RWPE1 (cell line): ENCODE data around the gene DVL2.

Experiments used
- CTCF ChIA-PET: fragments of 350-600 bp; sonication (Branson Sonifier 250); formaldehyde crosslinking; extraction: SDS; loops from one replicate; lab custom pipeline; 2021; lab: Yijun Ruan, JAX
- POLR2A ChIA-PET: fragments of 400-600 bp; formaldehyde crosslinking; extraction: SDS; loops from one replicate; lab custom pipeline; 2020; ENCODE audit warnings: antibody characterized with exemption; ENCODE audit not compliant: low non-redundant PET; lab: Yijun Ruan, JAX
- DNase-seq: peaks from one replicate; pipeline ENCODE4 v3.0.0; 2012; ENCODE audit warnings: low spot score
- H3K27ac ChIP-seq: fragments of 450-650 bp; 2 replicates; pipeline ENCODE4 v1.5.1; 2017
- TF ChIP-seq, protein P1 (sequence below): fragments of 450-650 bp; conservative IDR thresholded peaks from 2 replicates; pipeline ENCODE4 v1.5.1; 2017; ENCODE audit warnings: low read depth, mild to moderate bottlenecking

The DVL2 gene

GRCh38 chr17:7239091-7240027 is 5.0 kb upstream of the DVL2 start, which contains the start of gene PHF23:
PHF23 (minus strand) TSS chr17:7239457; CDS start chr17:7239279, 178 bp downstream.
- peak; percentile 99 for DNase-seq
- POLR2A ChIA-PET: interaction anchor here (0.8 to 1.2 kb wide), 2 partner anchors 19 to 193 kb away, joined by 3 to 6 read pairs; partner anchors contain the start of gene ACADVL
- peak within 1 kb of the TSS; percentile 95 for H3K27ac ChIP-seq

GRCh38 chr17:7238420-7239090 is 4.2 kb upstream of the DVL2 start:
- H3K27ac ChIP-seq: peak overlapping the region; percentile 95
- ChIA-PET POLR2A (interaction anchor here (1.2 kb wide), 1 partner anchor 18 kb away, joined by 6 read pairs; the partner anchor contains the start of gene ACADVL), CTCF (interaction anchor here (0.6 to 1.4 kb wide), 5 partner anchors 13 to 351 kb away, joined by 3 to 9 read pairs (median 3); partner anchors contain the start of genes CTDNEP1 and ELP5)

More at GRCh38 chr17:7239091-7240027, 5.0 kb upstream of the DVL2 start, which contains the start of gene PHF23:
- TF ChIP-seq, protein P1, sequence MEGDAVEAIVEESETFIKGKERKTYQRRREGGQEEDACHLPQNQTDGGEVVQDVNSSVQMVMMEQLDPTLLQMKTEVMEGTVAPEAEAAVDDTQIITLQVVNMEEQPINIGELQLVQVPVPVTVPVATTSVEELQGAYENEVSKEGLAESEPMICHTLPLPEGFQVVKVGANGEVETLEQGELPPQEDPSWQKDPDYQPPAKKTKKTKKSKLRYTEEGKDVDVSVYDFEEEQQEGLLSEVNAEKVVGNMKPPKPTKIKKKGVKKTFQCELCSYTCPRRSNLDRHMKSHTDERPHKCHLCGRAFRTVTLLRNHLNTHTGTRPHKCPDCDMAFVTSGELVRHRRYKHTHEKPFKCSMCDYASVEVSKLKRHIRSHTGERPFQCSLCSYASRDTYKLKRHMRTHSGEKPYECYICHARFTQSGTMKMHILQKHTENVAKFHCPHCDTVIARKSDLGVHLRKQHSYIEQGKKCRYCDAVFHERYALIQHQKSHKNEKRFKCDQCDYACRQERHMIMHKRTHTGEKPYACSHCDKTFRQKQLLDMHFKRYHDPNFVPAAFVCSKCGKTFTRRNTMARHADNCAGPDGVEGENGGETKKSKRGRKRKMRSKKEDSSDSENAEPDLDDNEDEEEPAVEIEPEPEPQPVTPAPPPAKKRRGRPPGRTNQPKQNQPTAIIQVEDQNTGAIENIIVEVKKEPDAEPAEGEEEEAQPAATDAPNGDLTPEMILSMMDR: no peak
- CTCF ChIA-PET: interaction anchor here (0.6 to 1.4 kb wide), 4 partner anchors 12 to 497 kb away, joined by 3 to 9 read pairs (median 4); partner anchors contain the start of genes CTDNEP1 and ELP5

DNA sequence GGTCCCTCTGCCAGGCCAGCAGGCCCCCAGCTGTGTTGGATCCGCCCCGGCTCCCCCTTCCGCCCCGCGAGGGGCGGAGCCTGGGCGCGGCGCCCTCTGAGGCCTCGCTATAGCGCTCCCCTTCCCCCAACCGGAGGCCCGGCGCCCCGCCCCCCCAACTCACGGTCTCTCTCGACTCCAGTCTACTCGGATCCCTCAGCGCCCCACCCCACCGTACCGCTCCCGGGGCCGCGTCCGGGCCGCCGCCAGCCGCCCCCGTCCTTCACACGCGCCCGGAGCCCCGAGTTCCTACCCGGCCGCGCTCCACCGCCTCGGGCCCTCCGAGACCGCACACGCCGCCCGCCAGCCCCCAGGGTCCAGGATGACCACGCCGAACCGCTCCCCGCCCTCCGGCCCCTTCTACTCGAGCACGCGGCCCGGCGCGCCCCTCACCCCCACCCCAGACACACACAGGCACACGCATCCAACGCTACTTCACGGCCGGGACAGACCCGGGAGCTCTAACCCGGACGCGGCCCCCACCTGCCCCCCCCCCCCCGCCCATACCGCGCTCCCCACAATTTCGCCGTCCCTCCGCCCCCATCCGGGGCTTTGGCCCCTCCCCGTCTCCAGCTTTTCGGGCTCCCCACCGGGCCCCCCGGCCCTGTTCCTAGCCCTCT is 3.6 kb upstream of the DVL2 start:
- ChIA-PET POLR2A (interaction anchor here (1.2 kb wide), 1 partner anchor 17 kb away, joined by 6 read pairs; the partner anchor contains the start of gene ACADVL), CTCF (interaction anchor here (0.6 to 1.0 kb wide), 3 partner anchors 16 to 351 kb away, joined by 3 read pairs; no protein-coding TSS in a partner anchor)
- DNase-seq: no peak
- peak overlapping the region; percentile 95 for H3K27ac ChIP-seq
- TF ChIP-seq, protein P1: no peak

More at GRCh38 chr17:7238420-7239090, 4.2 kb upstream of the DVL2 start:
- TF ChIP-seq, protein P1: no peak
- DNase-seq: peak; percentile 60

DNA sequence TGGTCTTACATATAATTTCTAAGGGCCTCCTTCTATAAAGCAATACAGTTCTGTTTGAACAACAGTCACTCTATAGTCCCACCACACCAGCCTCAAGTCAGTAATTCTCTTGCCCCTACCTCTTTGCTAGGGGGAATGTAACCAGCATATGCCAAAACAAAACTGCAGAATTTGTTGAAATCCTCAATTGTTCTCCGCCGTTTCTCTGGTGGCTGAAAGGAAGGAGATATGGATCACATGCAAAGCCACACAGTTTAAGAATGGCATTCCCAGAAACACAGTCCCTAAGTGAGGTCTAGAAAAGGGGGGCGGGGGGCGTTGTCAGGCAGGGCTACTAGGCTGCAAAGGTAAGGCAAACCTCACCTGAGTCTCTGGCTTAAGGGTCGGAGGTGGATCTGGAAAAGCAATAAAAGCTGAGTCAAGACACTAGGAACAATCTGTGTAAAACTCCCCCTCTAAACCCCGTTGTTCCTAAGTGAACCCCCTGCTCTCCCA is 3.0 kb upstream of the DVL2 start:
- ChIA-PET POLR2A (no interaction called here), CTCF (no interaction called here)
- peak overlapping the region; percentile 95 for H3K27ac ChIP-seq
- TF ChIP-seq, protein P1: no peak
- no peak for DNase-seq

DNA sequence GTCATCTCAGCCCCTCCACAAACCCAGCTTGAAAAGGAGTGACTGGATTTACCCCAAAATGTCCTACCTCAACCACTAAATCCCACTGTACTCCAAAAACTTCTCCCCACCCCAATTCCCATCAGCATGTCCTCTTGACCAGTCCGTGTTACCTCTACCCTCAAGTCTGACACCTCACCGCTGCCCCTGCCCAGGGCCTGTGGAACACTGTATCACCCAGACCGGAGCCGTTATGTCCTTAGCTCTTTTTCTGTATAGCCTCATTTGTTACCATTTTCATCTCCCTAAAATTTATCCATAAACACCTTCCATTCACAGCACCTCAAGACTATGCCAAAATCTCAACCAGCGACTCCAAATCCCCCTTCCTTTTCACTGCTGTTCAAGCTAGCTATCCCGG is 2.5 kb upstream of the DVL2 start:
- H3K27ac ChIP-seq: peak overlapping the region; percentile 95
- ChIA-PET CTCF (no interaction called here), POLR2A (interaction anchor here (0.8 kb wide), 1 partner anchor 1301 kb away, joined by 3 read pairs; no protein-coding TSS in a partner anchor)
- DNase-seq: no peak
- TF ChIP-seq, protein P1: no peak
